SU-DHL-6 (cell line): ENCODE measurements around the gene GHR.

Experiments used
- H2AFZ ChIP-seq: fragments of 200-600 bp; sonication (generic); 2 replicates; pipeline ENCODE4 v1.6.1; 2014; ENCODE audit warnings: low read depth, mild to moderate bottlenecking, moderate library complexity, mixed read lengths, antibody characterized with exemption, low read length; ENCODE audit not compliant: severe bottlenecking
- H3F3A ChIP-seq: fragments of 200-600 bp; shearing (Covaris generic); 2 replicates; pipeline ENCODE4 v1.6.0; 2016; ENCODE audit warnings: antibody characterized with exemption, mild to moderate bottlenecking; ENCODE audit not compliant: insufficient read depth
- H3K27ac ChIP-seq: fragments of 200-600 bp; sonication (generic); 2 replicates; pipeline ENCODE4 v1.5.1; 2016; ENCODE audit warnings: low read depth, mild to moderate bottlenecking, low read length, moderate library complexity, mixed read lengths
- H3K27me3 ChIP-seq: fragments of 200-600 bp; sonication (generic), shearing (Covaris generic); 2 replicates; pipeline ENCODE4 v1.6.0; 2014; ENCODE audit warnings: mild to moderate bottlenecking, low read length
- H3K36me3 ChIP-seq: fragments of 200-600 bp; sonication (generic); 2 replicates; pipeline ENCODE4 v1.6.1; 2014; ENCODE audit warnings: mild to moderate bottlenecking, low read length, mixed read lengths
- H3K4me2 ChIP-seq: fragments of 300-600, 200-600 bp; shearing (Covaris generic), sonication (generic); 2 replicates; pipeline ENCODE4 v1.6.0; 2014; ENCODE audit warnings: low read length, low read depth, mild to moderate bottlenecking; ENCODE audit not compliant: poor library complexity, severe bottlenecking
- H3K4me3 ChIP-seq: fragments of 200-600 bp; sonication (generic); 2 replicates; pipeline ENCODE4 v1.5.1; 2014; ENCODE audit warnings: antibody characterized with exemption, low read length, mild to moderate bottlenecking, mixed read lengths; ENCODE audit not compliant: insufficient read depth, poor library complexity, severe bottlenecking
- H3K79me2 ChIP-seq: fragments of 200-600 bp; sonication (generic); 2 replicates; pipeline ENCODE4 v1.6.1; 2014; ENCODE audit warnings: mild to moderate bottlenecking, low read length, moderate library complexity; ENCODE audit not compliant: insufficient read depth
- H3K9ac ChIP-seq: fragments of 200-600 bp; sonication (generic); 2 replicates; pipeline ENCODE4 v1.7.0; 2014; ENCODE audit warnings: mild to moderate bottlenecking, low read length
- H3K9me2 ChIP-seq: fragments of 200-600 bp; sonication (generic); replicated peaks from 2 replicates; pipeline ENCODE4 v1.6.1; 2014; ENCODE audit warnings: low read length; ENCODE audit not compliant: insufficient read depth
- H3K9me3 ChIP-seq: fragments of 200-600 bp; sonication (generic); 2 replicates; pipeline ENCODE4 v1.6.1; 2014; ENCODE audit warnings: low read length, mixed read lengths; ENCODE audit not compliant: insufficient read depth
- H4K20me1 ChIP-seq: fragments of 200-600 bp; sonication (generic); 2 replicates; pipeline ENCODE4 v1.6.1; 2014; ENCODE audit warnings: low read depth, mild to moderate bottlenecking, antibody characterized with exemption, low read length, moderate library complexity, mixed read lengths
- EZH2phosphoT487 ChIP-seq: fragments of 200-600 bp; sonication (generic), shearing (Covaris generic); conservative IDR thresholded peaks from 2 replicates; pipeline ENCODE4 v1.6.1; 2018; ENCODE audit warnings: mild to moderate bottlenecking, antibody characterized with exemption, low read length, moderate library complexity, mixed read lengths
- TF ChIP-seq, protein P1 (sequence below): fragments of 200-600 bp; sonication (generic); IDR thresholded peaks from one replicate; pipeline ENCODE4 v1.5.1; 2017; ENCODE audit warnings: antibody characterized with exemption, mild to moderate bottlenecking, low read length, moderate library complexity; ENCODE audit not compliant: insufficient read depth, poor library complexity, severe bottlenecking

The GHR gene

GRCh38 chr5:42621662-42622061 lies 198.4 kb downstream of the GHR start:
- no peaks in the 10 kb centered on the region for H3K79me2 ChIP-seq
- H3K36me3 ChIP-seq: no peaks in the 10 kb centered on the region
- no peak overlapping the region for H2AFZ ChIP-seq
- no peaks in the 10 kb centered on the region for H3F3A ChIP-seq
- H3K9ac ChIP-seq: no peak overlapping the region
- H3K4me2 ChIP-seq: no peak overlapping the region
- no peak for TF ChIP-seq EZH2phosphoT487
- TF ChIP-seq, protein P1, sequence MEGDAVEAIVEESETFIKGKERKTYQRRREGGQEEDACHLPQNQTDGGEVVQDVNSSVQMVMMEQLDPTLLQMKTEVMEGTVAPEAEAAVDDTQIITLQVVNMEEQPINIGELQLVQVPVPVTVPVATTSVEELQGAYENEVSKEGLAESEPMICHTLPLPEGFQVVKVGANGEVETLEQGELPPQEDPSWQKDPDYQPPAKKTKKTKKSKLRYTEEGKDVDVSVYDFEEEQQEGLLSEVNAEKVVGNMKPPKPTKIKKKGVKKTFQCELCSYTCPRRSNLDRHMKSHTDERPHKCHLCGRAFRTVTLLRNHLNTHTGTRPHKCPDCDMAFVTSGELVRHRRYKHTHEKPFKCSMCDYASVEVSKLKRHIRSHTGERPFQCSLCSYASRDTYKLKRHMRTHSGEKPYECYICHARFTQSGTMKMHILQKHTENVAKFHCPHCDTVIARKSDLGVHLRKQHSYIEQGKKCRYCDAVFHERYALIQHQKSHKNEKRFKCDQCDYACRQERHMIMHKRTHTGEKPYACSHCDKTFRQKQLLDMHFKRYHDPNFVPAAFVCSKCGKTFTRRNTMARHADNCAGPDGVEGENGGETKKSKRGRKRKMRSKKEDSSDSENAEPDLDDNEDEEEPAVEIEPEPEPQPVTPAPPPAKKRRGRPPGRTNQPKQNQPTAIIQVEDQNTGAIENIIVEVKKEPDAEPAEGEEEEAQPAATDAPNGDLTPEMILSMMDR: no peak
- H3K27ac ChIP-seq: no peak overlapping the region
- H3K4me3 ChIP-seq: no peak overlapping the region
- no peaks in the 10 kb centered on the region for H3K27me3 ChIP-seq
- no peaks in the 10 kb centered on the region for H3K9me3 ChIP-seq
- H4K20me1 ChIP-seq: no peaks in the 10 kb centered on the region
- H3K9me2 ChIP-seq: no peaks in the 10 kb centered on the region

- Histone ChIP-seq H3F3A (no peaks in the 10 kb centered on the region), H3K9me3 (no peaks in the 10 kb centered on the region), H2AFZ (no peak overlapping the region), H3K9me2 (no peaks in the 10 kb centered on the region), H3K9ac (no peak overlapping the region), H3K79me2 (no peaks in the 10 kb centered on the region), H3K4me3 (no peak overlapping the region), H3K4me2 (no peak overlapping the region), H3K36me3 (no peaks in the 10 kb centered on the region), H4K20me1 (no peaks in the 10 kb centered on the region), H3K27me3 (no peaks in the 10 kb centered on the region), H3K27ac (no peak overlapping the region)
- TF ChIP-seq, protein P1: no peak
- no peak for TF ChIP-seq EZH2phosphoT487
Observed at GRCh38 chr5:42624912-42625311, 201.7 kb downstream of the GHR start.

- no peaks in the 10 kb centered on the region for H3K27me3 ChIP-seq
- no peak overlapping the region for H2AFZ ChIP-seq
- TF ChIP-seq, protein P1: no peak
- no peak for TF ChIP-seq EZH2phosphoT487
- no peak overlapping the region for H3K4me3 ChIP-seq
- no peak overlapping the region for H3K27ac ChIP-seq
- H3K9ac ChIP-seq: no peak overlapping the region
- no peaks in the 10 kb centered on the region for H3K79me2 ChIP-seq
- H3F3A ChIP-seq: no peaks in the 10 kb centered on the region
- H3K9me2 ChIP-seq: no peaks in the 10 kb centered on the region
- no peak overlapping the region for H3K4me2 ChIP-seq
- no peaks in the 10 kb centered on the region for H4K20me1 ChIP-seq
- no peaks in the 10 kb centered on the region for H3K9me3 ChIP-seq
- no peaks in the 10 kb centered on the region for H3K36me3 ChIP-seq
Observed at GRCh38 chr5:42626462-42626861, 203.2 kb downstream of the GHR start.
